MM.1S (cell line): ENCODE measurements around the gene PGGHG.
"Not testable (repeated sequence)": the region's sequence is repeated elsewhere in the genome, so short reads cannot be mapped to it uniquely, and the experiment has no call there.

Experiments used
- DNase-seq: peaks from one replicate; pipeline ENCODE4 v3.0.0-alpha.2; 2015
- H2AFZ ChIP-seq: fragments of 300-600 bp; sonication (generic); 2 replicates; pipeline ENCODE4 v1.6.0; 2016; ENCODE audit warnings: antibody characterized with exemption, low read length
- H3F3A ChIP-seq: fragments of 300-600 bp; sonication (generic); 2 replicates; pipeline ENCODE4 v1.6.1; 2016; ENCODE audit warnings: mild to moderate bottlenecking, antibody characterized with exemption, low read length, moderate library complexity, mixed read lengths; ENCODE audit not compliant: insufficient read depth
- H3K27ac ChIP-seq: fragments of 300-600 bp; sonication (generic); 2 replicates; pipeline ENCODE4 v1.5.1; 2016; ENCODE audit warnings: mild to moderate bottlenecking, low read length
- H3K27me3 ChIP-seq: fragments of 300-600 bp; sonication (generic); replicated peaks from 2 replicates; pipeline ENCODE4 v1.6.0; 2016; ENCODE audit warnings: low read length; ENCODE audit not compliant: insufficient read depth
- H3K36me3 ChIP-seq: fragments of 300-600 bp; sonication (generic); replicated peaks from 2 replicates; pipeline ENCODE4 v1.6.1; 2016; ENCODE audit warnings: mild to moderate bottlenecking, low read length, mixed read lengths; ENCODE audit not compliant: insufficient read depth
- H3K4me1 ChIP-seq: fragments of 300-600 bp; sonication (generic); 2 replicates; pipeline ENCODE4 v1.6.1; 2016; ENCODE audit warnings: low read length, mixed read lengths
- H3K4me2 ChIP-seq: fragments of 300-600 bp; sonication (generic); 2 replicates; pipeline ENCODE4 v1.6.0; 2016; ENCODE audit warnings: low read depth, low read length
- H3K4me3 ChIP-seq: fragments of 300-600 bp; sonication (generic); 2 replicates; pipeline ENCODE4 v1.5.1; 2016; ENCODE audit warnings: low read length, mixed read lengths
- H3K79me2 ChIP-seq: fragments of 300-600 bp; sonication (generic); 2 replicates; pipeline ENCODE4 v1.6.1; 2016; ENCODE audit warnings: mixed run types, low read length, mixed read lengths
- H3K9ac ChIP-seq: fragments of 300-600 bp; sonication (generic); 2 replicates; pipeline ENCODE4 v1.6.1; 2016; ENCODE audit warnings: low read length, mixed read lengths
- H3K9me2 ChIP-seq: fragments of 300-600 bp; sonication (generic); replicated peaks from 2 replicates; pipeline ENCODE4 v1.6.1; 2016; ENCODE audit warnings: mild to moderate bottlenecking, low read length, mixed read lengths; ENCODE audit not compliant: insufficient read depth
- H3K9me3 ChIP-seq: fragments of 300-600 bp; sonication (generic); replicated peaks from 2 replicates; pipeline ENCODE4 v1.6.1; 2016; ENCODE audit warnings: mild to moderate bottlenecking, low read length, mixed read lengths; ENCODE audit not compliant: insufficient read depth
- H4K20me1 ChIP-seq: fragments of 300-600 bp; sonication (generic); 2 replicates; pipeline ENCODE4 v1.6.1; 2016; ENCODE audit warnings: mild to moderate bottlenecking, low read length, moderate library complexity, mixed read lengths; ENCODE audit not compliant: insufficient read depth
- EZH2 ChIP-seq: fragments of 300-600 bp; sonication (generic); optimal IDR thresholded peaks from 2 replicates; pipeline ENCODE3; 2017; ENCODE audit warnings: low read depth, mild to moderate bottlenecking, antibody characterized with exemption, low read length, mixed read lengths
- EZH2phosphoT487 ChIP-seq: fragments of 300-600 bp; sonication (generic); IDR thresholded peaks from 2 replicates; pipeline ENCODE4 v1.6.1; 2018; ENCODE audit warnings: antibody characterized with exemption, low read length
- TF ChIP-seq, protein P1 (sequence below): fragments of 300-600 bp; sonication (generic); IDR thresholded peaks from 2 replicates; pipeline ENCODE4 v1.5.1; 2016; ENCODE audit warnings: antibody characterized with exemption, low read length, mixed read lengths

The PGGHG gene

DNA sequence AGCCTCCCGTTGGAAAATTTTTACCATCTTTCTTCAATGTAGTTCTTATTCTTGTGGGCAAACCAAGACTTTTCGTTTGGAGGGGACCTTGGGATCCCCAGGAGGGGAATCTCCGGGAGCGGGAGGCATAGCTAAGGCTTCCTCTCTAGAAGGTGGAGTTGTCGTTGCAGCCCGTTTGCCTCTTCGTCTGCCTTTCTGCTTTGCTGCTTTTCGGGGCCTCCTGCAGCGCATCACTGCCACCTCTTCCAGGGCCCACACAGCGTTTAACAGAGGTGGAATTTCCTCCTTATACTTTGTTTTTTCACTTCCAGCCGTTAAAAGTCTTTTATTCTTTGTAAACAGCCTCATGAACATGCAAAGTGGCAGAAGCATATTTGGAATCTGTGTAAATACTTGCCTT, 35.2 kb downstream of the PGGHG start:
- Histone ChIP-seq H4K20me1 (no peaks in the 10 kb centered on the region), H3K79me2 (no peaks in the 10 kb centered on the region), H3K36me3 (no peaks in the 10 kb centered on the region), H3K4me1 (peaks cover 7% of the 10 kb centered on the region), H3K9me3 (no peaks in the 10 kb centered on the region), H3K9me2 (no peaks in the 10 kb centered on the region), H2AFZ (no peak overlapping the region), H3K4me3 (no peak overlapping the region), H3K27ac (no peak overlapping the region), H3K4me2 (no peak overlapping the region), H3K27me3 (peaks cover 64% of the 10 kb centered on the region), H3K9ac (no peak overlapping the region), H3F3A (no peaks in the 10 kb centered on the region)
- DNase-seq = no peak
- TF ChIP-seq EZH2 (no peak), EZH2phosphoT487 (no peak)
- TF ChIP-seq, protein P1, sequence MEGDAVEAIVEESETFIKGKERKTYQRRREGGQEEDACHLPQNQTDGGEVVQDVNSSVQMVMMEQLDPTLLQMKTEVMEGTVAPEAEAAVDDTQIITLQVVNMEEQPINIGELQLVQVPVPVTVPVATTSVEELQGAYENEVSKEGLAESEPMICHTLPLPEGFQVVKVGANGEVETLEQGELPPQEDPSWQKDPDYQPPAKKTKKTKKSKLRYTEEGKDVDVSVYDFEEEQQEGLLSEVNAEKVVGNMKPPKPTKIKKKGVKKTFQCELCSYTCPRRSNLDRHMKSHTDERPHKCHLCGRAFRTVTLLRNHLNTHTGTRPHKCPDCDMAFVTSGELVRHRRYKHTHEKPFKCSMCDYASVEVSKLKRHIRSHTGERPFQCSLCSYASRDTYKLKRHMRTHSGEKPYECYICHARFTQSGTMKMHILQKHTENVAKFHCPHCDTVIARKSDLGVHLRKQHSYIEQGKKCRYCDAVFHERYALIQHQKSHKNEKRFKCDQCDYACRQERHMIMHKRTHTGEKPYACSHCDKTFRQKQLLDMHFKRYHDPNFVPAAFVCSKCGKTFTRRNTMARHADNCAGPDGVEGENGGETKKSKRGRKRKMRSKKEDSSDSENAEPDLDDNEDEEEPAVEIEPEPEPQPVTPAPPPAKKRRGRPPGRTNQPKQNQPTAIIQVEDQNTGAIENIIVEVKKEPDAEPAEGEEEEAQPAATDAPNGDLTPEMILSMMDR = no peak

DNA sequence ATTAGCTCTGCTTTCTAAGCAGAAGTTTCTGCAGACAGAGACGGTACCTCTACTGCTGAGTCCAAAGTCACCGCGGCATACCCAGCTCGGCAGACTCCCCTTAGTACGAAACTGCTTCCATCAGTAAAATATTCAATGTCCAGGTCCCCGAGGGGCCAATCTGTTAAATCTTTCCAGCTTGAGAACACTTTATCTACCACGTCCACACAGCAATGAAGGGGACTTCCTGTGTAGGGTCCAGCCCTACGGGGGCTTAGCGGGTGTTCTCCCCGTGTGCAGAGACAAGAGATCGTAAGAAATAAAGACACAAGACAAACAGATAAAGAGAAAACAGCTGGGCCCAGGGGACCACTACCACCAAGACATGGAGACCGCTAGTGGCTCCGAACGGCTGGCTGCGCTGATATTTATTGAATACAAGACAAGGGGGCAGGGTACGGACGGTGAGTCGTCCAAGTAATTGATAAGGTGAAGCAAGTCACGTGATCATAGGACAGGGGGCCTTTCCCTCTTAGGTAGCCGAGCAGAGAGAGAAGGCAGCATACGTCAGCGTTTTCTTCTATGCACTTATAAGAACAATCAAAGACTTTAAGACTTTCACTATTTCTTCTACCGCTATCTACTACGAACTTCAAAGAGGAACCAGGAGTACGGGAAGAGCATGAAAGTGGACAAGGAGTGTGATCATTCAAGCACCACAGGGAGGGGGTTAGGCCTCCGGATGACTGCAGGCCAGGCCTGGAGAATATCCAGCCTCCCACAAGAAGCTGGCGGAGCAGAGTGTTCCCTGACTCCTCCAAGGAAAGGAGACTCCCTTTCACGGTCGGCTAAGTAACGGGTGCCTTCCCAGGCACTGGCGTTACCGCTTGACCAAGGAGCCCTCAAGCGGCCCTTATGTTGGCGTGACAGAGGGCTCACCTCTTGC, 35.9 kb downstream of the PGGHG start:
- H3K4me2 ChIP-seq, H4K20me1 ChIP-seq, H3F3A ChIP-seq, H3K4me1 ChIP-seq, H3K36me3 ChIP-seq, DNase-seq, H2AFZ ChIP-seq, H3K79me2 ChIP-seq, H3K4me3 ChIP-seq, H3K9me2 ChIP-seq, H3K9me3 ChIP-seq, H3K27ac ChIP-seq, H3K9ac ChIP-seq: not testable (repeated sequence)
- peaks cover 66% of the 10 kb centered on the region for H3K27me3 ChIP-seq

DNA sequence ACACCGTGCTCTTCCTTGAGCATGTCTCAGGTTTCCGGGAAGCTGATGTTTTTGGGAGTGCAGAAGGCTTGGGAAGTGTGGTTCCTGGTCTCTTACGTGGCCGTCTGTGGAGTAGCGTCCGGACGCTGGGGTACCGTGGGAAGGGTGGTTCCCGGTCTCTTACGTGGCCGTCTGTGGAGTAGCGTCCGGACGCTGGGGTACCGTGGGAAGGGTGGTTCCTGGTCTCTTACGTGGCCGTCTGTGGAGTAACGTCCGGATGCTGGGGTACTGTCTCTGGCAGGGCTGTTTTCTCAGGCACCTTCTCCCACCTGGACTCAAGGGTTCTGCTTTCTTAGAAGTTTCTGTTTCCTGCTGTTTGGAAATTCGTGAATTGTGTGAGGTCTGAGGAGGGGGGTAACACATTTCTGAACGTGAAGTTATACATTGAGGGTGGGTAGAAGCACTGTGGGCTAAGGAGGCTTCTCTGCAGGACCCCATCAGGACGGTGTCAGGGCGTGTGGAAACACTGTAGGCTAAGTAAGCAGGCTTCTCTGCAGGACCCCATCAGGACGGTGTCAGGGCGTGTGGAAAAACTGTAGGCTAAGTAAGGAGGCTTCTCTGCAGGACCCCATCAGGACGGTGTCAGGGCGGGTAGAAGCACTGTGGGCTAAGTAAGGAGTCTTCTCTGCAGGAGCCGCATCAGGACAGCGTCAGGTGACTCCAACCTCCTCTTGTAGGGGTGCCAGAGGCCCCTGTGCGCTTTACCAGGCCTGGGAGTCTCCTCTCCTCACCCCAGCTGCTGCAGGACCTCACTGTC, 37.1 kb downstream of the PGGHG start:
- peaks cover 3% of the 10 kb centered on the region; the same call in 1 of the 2 replicates for H3F3A ChIP-seq
- no peaks in the 10 kb centered on the region for H4K20me1 ChIP-seq
- H3K27ac ChIP-seq = no peak overlapping the region
- no peak overlapping the region for H2AFZ ChIP-seq
- H3K4me1 ChIP-seq = peaks cover 18% of the 10 kb centered on the region
- no peaks in the 10 kb centered on the region for H3K9me2 ChIP-seq
- peaks cover 71% of the 10 kb centered on the region for H3K27me3 ChIP-seq
- no peaks in the 10 kb centered on the region for H3K79me2 ChIP-seq
- no peak for TF ChIP-seq EZH2
- TF ChIP-seq, protein P1 = no peak
- TF ChIP-seq EZH2phosphoT487 = no peak
- H3K4me2 ChIP-seq = no peak overlapping the region
- H3K36me3 ChIP-seq = no peaks in the 10 kb centered on the region
- H3K4me3 ChIP-seq = no peak overlapping the region
- no peaks in the 10 kb centered on the region for H3K9me3 ChIP-seq
- H3K9ac ChIP-seq = no peak overlapping the region
- no peak for DNase-seq

DNA sequence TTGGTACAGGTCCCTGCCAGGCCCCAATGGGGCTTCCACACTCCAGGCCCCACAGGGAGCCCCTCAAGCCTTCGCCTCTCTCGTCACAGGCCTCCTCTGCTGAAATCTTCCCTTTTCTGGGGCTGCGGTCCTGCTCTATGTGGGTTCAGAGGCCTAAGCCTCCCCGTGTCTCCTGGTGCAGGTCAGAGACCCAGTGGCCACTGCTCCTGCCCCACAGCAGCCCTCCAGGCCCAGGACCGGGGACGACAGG, 37.6 kb downstream of the PGGHG start:
- peaks cover 23% of the 10 kb centered on the region for H3K4me1 ChIP-seq
- H3K4me2 ChIP-seq = no peak overlapping the region
- H3K27ac ChIP-seq = no peak overlapping the region
- H3K9ac ChIP-seq = no peak overlapping the region
- DNase-seq = no peak
- no peak overlapping the region for H2AFZ ChIP-seq
- H3K9me2 ChIP-seq = no peaks in the 10 kb centered on the region
- H4K20me1 ChIP-seq = no peaks in the 10 kb centered on the region
- TF ChIP-seq, protein P1 = no peak
- TF ChIP-seq EZH2phosphoT487 = no peak
- TF ChIP-seq EZH2 = no peak
- no peaks in the 10 kb centered on the region for H3K79me2 ChIP-seq
- H3K4me3 ChIP-seq = no peak overlapping the region
- no peaks in the 10 kb centered on the region for H3K9me3 ChIP-seq
- H3F3A ChIP-seq = peaks cover 9% of the 10 kb centered on the region
- H3K36me3 ChIP-seq = no peaks in the 10 kb centered on the region
- H3K27me3 ChIP-seq = peaks cover 71% of the 10 kb centered on the region
